ENCODE measurements around the gene BORCS8.
"Not testable (repeated sequence)": the region's sequence is repeated elsewhere in the genome, so short reads cannot be mapped to it uniquely, and the experiment has no call there.

Gene BORCS8

DNA sequence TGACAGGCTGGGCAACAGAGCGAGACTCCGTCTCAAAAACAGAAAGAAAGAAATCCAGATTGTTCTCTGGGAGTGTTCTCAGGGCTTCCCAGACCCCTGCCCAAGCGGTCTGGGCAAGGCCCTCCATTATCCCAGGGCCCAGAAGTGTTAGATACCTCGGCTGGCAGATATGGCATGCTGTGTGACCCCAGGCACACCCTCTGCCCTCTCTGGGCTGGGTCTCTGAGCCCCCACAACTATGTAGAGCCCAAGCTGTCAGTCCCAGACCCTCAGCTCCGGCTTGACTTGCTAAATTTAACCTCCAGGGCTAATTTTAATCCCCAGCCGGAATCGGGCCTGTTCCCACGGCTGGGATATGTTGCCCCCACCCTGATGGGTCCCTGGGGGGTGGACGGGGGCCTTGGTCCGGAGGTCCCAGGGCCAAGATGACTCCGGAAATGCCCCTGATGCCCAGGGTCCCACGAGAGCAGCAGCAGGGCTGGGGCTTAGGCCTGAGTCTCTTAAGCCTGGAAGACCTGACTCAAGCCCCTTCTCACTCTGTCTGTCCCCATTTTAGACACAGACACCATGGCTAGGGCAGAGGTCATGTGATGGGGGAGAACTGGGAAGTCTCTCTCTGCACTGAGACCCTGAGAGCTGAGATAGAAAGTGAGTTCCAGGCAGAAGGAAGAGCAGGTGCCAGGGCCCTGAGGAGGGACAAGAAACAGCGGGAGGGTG, 39.1 kb downstream of the BORCS8 start:
- no peak overlapping the region for H3K27ac Mint-ChIP-seq
- H3K4me3 Mint-ChIP-seq, result no peak overlapping the region
- H3K27me3 Mint-ChIP-seq (ENCODE audit: low read depth, poor library complexity), result peaks cover 11% of the 10 kb centered on the region
- peaks cover 9% of the 10 kb centered on the region for H3K36me3 Mint-ChIP-seq (ENCODE audit: low read depth)
- TF ChIP-seq, protein P1, sequence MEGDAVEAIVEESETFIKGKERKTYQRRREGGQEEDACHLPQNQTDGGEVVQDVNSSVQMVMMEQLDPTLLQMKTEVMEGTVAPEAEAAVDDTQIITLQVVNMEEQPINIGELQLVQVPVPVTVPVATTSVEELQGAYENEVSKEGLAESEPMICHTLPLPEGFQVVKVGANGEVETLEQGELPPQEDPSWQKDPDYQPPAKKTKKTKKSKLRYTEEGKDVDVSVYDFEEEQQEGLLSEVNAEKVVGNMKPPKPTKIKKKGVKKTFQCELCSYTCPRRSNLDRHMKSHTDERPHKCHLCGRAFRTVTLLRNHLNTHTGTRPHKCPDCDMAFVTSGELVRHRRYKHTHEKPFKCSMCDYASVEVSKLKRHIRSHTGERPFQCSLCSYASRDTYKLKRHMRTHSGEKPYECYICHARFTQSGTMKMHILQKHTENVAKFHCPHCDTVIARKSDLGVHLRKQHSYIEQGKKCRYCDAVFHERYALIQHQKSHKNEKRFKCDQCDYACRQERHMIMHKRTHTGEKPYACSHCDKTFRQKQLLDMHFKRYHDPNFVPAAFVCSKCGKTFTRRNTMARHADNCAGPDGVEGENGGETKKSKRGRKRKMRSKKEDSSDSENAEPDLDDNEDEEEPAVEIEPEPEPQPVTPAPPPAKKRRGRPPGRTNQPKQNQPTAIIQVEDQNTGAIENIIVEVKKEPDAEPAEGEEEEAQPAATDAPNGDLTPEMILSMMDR (IDR thresholded peaks at IDR 0.05), result no peak
- no peaks in the 10 kb centered on the region for H3K9me3 Mint-ChIP-seq
- H3K4me1 Mint-ChIP-seq, result no peaks in the 10 kb centered on the region
- DNase-seq, result no peak

DNA sequence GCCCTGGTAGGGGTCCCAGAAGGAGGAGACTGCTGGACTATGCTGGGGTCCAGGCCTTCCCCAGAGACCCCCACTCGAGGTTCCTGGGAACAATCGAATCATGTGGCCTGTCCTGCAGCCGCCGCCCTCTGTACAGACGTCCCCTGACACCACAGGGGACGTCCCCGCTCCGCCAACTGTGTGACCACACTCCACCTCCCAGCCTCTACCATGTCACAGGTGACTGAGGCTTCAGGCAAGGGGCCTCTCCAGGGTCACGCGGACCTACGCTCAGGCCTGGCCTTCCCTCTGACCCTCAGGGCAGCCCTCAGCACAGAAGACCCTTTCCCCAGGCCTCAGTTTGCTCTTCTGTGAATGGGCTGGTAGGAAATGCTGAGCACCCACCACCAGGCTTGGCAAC, 40.5 kb downstream of the BORCS8 start:
- peaks cover 7% of the 10 kb centered on the region for H3K27me3 Mint-ChIP-seq (ENCODE audit: low read depth, poor library complexity)
- TF ChIP-seq, protein P1 (IDR thresholded peaks at IDR 0.05), result no peak
- no peak overlapping the region for H3K4me3 Mint-ChIP-seq
- peak overlapping the region; percentile 54 for H3K27ac Mint-ChIP-seq
- no peaks in the 10 kb centered on the region for H3K9me3 Mint-ChIP-seq
- H3K36me3 Mint-ChIP-seq (ENCODE audit: low read depth), result peaks cover 6% of the 10 kb centered on the region
- DNase-seq, result no peak
- no peaks in the 10 kb centered on the region for H3K4me1 Mint-ChIP-seq

DNA sequence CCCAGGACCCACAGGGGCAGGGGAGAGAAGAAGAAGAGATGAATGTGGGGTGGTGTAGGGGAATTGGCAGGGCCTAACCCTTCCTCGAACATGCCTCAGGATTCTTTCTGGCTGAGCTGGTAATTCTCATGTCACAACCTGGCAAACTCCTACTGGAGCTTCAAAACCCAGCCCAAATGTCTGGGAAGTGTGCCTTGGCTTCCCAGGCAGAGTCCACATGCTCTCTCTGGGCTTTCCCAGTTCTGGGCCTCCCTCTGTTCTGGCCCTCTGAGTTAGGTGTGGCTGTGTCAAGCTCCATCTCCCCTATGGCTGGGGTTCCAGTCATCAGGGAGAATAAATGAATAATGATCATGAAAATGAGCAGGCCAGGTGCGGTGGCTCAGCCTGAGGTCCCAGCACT, 42.5 kb downstream of the BORCS8 start:
- no peak overlapping the region for H3K27ac Mint-ChIP-seq

DNA sequence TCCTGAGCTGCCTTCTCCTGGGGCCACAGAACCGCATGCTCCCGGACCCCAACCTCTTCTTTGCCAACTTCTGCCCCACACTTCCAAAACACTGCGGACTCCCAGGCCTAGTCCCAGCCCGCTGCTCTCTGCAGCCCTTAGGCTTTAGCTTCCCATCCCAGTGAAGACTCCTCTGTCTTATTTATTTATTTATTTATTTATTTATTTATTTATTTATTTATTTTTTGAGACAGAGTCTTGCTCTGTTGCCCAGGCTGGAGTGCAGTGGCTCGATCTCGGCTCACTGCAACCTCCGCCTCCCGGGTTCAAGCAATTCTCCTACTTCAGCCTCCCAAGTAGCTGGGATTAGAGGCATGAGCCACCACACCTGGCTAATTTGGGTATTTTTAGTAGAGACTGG, 43.4 kb downstream of the BORCS8 start:
- H3K36me3 Mint-ChIP-seq (ENCODE audit: low read depth); H3K27me3 Mint-ChIP-seq (ENCODE audit: low read depth, poor library complexity); DNase-seq: not testable (repeated sequence)

More for the DNA sequence above, 42.5 kb downstream of the BORCS8 start:
- H3K9me3 Mint-ChIP-seq, result no peaks in the 10 kb centered on the region
- no peak overlapping the region for H3K4me3 Mint-ChIP-seq
- no peak for DNase-seq
- no peaks in the 10 kb centered on the region for H3K36me3 Mint-ChIP-seq (ENCODE audit: low read depth)
- TF ChIP-seq, protein P1 (IDR thresholded peaks at IDR 0.05), result no peak
- H3K4me1 Mint-ChIP-seq, result no peaks in the 10 kb centered on the region
- H3K27me3 Mint-ChIP-seq (ENCODE audit: low read depth, poor library complexity), result peaks cover 7% of the 10 kb centered on the region

DNA sequence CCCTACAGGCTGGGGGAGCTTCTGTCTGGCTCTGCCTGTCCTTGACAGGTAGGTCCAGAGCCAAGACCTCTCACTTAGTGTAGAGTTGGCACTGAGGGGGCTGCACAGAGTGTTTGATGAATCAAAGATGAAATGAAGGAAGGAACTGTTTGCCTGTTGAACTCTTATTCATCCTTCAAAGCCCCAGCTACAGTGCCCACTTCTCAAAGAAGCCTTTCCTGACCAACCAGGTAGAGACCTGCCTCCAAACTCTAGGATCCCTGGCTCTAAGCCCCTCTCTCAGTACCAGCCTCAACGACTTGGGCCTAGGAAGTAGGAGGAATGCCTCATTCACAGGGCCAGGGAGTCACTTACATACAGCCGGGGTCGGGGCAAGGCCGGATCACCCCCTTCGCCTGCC, 44.6 kb downstream of the BORCS8 start:
- DNase-seq, result no peak
- TF ChIP-seq, protein P1 (IDR thresholded peaks at IDR 0.05), result no peak
- Mint-ChIP-seq H3K9me3 (no peaks in the 10 kb centered on the region), H3K27ac (no peak overlapping the region), H3K4me1 (no peaks in the 10 kb centered on the region), H3K4me3 (no peak overlapping the region), H3K27me3 (ENCODE audit: low read depth, poor library complexity) (peaks cover 12% of the 10 kb centered on the region), H3K36me3 (ENCODE audit: low read depth) (no peaks in the 10 kb centered on the region)

More for the DNA sequence above, 43.4 kb downstream of the BORCS8 start:
- not testable (repeated sequence) for H3K27ac Mint-ChIP-seq, H3K9me3 Mint-ChIP-seq, H3K4me3 Mint-ChIP-seq, H3K4me1 Mint-ChIP-seq

DNA sequence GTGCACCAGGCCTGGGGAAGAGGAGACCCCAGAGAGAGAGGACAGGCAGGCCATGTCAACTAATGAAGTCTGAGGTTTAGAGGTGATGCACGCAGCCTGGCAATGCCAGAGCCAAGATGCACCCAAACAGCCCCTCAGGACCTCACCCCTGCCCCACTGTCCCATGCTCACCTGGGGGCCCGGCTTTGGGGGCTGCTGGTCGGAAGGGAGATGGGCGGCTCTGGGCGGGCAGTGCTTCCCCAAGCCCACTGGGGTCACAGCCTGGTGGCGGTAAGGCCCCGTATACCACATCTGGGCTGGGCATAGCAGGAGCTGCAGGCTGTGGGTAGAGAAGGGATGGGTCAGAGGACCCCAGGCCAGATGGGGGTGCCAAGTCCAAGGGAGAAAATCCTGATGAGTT, 45.1 kb downstream of the BORCS8 start:
- Mint-ChIP-seq H3K27ac (no peak overlapping the region), H3K27me3 (ENCODE audit: low read depth, poor library complexity) (peaks cover 16% of the 10 kb centered on the region), H3K4me1 (peaks cover 4% of the 10 kb centered on the region), H3K9me3 (no peaks in the 10 kb centered on the region), H3K4me3 (no peak overlapping the region), H3K36me3 (ENCODE audit: low read depth) (no peaks in the 10 kb centered on the region)
- TF ChIP-seq, protein P1 (IDR thresholded peaks at IDR 0.05), result no peak
- no peak for DNase-seq
